ENCODE measurements around the gene MYBBP1A.

Gene MYBBP1A

DNA sequence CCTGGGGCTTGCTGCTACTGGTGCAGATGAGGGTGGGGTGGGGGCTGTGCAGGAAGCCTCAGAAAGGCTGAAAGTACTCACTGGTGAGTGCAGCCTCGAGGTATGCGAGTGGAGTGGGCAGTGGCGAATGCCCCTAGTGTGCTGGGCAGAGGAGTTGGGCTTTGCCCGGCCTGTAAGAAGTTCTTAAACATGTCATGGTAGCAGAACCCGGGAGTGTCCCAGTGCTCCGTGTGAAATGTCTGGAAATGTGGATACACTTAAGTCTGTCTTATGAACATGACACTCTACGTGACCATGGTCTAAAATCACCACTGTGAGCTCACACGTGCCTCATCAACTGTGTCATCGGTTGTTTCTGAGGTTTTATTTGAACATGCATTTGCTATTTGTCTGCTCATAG lies 30.9 kb upstream of the MYBBP1A start:
- H3K27me3 ChIP-seq, result peaks cover 31% of the 10 kb centered on the region
- no peaks in the 10 kb centered on the region for H3K36me3 ChIP-seq
- TF ChIP-seq, protein P1, sequence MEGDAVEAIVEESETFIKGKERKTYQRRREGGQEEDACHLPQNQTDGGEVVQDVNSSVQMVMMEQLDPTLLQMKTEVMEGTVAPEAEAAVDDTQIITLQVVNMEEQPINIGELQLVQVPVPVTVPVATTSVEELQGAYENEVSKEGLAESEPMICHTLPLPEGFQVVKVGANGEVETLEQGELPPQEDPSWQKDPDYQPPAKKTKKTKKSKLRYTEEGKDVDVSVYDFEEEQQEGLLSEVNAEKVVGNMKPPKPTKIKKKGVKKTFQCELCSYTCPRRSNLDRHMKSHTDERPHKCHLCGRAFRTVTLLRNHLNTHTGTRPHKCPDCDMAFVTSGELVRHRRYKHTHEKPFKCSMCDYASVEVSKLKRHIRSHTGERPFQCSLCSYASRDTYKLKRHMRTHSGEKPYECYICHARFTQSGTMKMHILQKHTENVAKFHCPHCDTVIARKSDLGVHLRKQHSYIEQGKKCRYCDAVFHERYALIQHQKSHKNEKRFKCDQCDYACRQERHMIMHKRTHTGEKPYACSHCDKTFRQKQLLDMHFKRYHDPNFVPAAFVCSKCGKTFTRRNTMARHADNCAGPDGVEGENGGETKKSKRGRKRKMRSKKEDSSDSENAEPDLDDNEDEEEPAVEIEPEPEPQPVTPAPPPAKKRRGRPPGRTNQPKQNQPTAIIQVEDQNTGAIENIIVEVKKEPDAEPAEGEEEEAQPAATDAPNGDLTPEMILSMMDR (IDR thresholded peaks at IDR 0.05; ENCODE audit: low read depth, low read length), result no peak
- DNase-seq, result no peak
- H3K4me1 ChIP-seq, result peaks cover 20% of the 10 kb centered on the region
- H3K9me3 ChIP-seq, result peaks cover 4% of the 10 kb centered on the region; the same call in 1 of the 2 replicates
- H3K4me3 ChIP-seq (ENCODE audit: low read depth, low read length), result no peak overlapping the region

DNA sequence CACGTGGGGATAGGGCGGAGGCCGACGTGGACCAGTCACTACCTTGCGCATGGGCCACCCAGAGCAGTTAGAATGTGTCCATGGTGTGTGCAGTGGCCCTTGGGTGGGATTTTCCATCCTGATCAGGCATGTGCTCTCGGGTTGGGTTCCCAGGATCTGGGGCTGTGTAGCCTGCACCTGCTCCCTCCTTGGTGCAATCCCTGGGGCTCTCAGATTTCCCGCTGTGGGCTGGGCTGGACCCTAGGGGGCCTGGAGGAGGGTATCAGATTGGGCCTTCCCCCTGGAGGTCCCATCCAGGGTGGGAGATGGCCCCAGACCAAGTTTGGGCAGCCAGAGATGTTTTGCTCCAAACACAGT lies 30.4 kb upstream of the MYBBP1A start:
- TF ChIP-seq, protein P1 (IDR thresholded peaks at IDR 0.05; ENCODE audit: low read depth, low read length), result no peak
- H3K4me3 ChIP-seq (ENCODE audit: low read depth, low read length), result no peak overlapping the region
- H3K9me3 ChIP-seq, result peaks cover 4% of the 10 kb centered on the region; the same call in 1 of the 2 replicates
- H3K36me3 ChIP-seq, result no peaks in the 10 kb centered on the region
- DNase-seq, result no peak
- peaks cover 27% of the 10 kb centered on the region for H3K27me3 ChIP-seq
- peaks cover 20% of the 10 kb centered on the region for H3K4me1 ChIP-seq

DNA sequence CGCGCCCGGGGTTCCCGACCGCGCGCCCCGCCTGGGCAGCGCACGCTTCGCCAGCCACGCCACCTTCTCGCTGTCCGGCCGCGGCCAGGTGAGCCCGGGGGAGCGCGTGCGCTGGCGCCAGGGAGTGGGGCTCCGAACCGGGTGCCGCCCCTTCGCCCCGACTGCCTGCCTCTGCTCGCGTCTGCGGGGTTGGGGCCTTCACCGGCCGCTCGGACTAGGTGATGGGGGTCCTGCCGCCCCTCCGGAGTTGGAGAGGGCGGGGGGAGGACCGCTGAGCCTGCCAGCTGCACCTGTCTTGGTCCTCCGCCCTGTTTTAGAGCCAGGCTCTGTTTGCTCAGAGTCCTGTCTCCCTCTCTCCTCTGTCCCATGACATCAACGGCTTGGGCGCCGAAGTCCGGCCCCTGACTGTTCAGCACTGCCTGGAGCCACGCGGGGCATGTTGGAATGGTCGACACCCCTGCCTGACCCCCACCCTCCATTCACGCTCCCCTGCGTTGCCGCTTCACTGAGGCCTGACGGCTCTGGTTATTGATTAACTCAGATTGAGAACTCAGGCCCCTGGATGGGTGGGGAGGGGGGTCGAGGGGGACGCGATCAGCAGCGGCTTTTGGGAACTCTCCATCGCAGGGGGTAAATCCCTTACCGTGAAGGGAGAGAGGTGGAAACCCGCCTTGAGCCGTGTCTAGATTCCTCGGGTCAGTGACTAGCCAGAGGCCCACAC lies 29.9 kb upstream of the MYBBP1A start:
- peaks cover 20% of the 10 kb centered on the region for H3K4me1 ChIP-seq
- DNase-seq, result no peak

DNA sequence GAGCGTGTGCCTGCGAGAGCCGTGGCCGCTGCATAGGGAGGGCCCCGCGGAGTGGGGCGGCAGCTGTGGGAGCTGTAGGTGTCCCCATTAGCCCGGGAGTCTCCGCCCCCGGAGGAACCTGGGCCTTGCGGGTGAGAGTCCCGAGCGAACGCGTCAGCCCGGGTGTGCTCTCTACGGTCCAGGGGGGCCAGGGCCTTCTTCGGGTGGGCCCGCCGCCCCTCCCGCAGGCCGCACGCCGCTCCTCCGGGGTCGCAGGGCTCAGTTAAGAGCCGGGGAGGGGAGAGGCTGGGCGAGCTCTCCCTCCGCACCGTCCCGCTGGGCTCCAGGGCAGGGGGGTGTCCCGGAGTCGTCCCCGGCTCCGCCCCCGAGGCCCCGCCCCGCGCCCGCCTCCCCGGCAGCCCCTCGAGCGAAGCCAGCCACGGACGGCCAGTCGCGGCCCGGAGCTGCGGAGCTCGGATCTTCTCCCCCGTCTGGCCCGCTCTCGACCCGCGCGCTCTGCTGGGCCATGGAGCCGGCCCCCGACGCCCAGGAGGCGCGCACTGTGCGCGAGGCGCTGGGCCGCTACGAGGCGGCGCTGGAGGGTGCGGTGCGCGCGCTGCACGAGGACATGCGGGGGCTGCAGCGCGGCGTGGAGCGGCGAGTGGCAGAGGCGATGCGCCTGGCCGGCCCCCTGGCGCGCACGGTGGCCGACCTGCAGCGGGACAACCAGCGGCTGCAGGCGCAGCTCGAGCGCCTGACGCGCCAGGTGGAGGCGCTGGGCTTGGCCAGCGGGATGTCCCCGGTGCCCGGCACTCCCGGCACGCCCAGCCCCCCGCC lies 29.1 kb upstream of the MYBBP1A start, which contains the start of gene SMTNL2:
Gene SMTNL2 (plus strand): TSS at position 429 of the 816 bp plus-strand sequence. CDS start 77 bp downstream, at position 506.
- peaks cover 20% of the 10 kb centered on the region for H3K4me1 ChIP-seq
- TF ChIP-seq, protein P1 (IDR thresholded peaks at IDR 0.05; ENCODE audit: low read depth, low read length), result no peak
- peaks cover 4% of the 10 kb centered on the region; the same call in 1 of the 2 replicates for H3K9me3 ChIP-seq
- H3K4me3 ChIP-seq (ENCODE audit: low read depth, low read length), result no peak within 1 kb of the TSS
- H3K36me3 ChIP-seq, result no peaks in the 10 kb centered on the region
- no peak for DNase-seq
- H3K27me3 ChIP-seq, result peaks cover 21% of the 10 kb centered on the region

More for the DNA sequence above, 29.9 kb upstream of the MYBBP1A start:
- H3K4me3 ChIP-seq (ENCODE audit: low read depth, low read length), result no peak overlapping the region
- peaks cover 4% of the 10 kb centered on the region; the same call in 1 of the 2 replicates for H3K9me3 ChIP-seq
- H3K36me3 ChIP-seq, result no peaks in the 10 kb centered on the region
- TF ChIP-seq, protein P1 (IDR thresholded peaks at IDR 0.05; ENCODE audit: low read depth, low read length), result no peak
- H3K27me3 ChIP-seq, result peaks cover 22% of the 10 kb centered on the region

DNA sequence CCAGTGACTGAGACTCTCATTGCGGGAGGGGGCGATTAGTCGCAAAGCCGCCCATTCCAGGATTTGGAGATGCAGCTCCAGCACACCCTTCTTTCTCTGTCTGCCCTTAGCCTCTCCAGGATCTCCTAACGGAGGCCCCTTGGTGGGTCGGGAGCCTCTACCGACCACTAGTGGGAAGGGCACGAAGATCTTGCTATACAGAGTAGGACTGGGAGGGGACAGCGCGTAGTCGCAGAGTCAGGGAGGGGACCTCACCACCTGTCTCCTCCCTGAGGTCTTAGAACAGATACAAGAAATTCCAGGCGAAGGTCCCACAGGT lies 28.6 kb upstream of the MYBBP1A start:
- H3K4me1 ChIP-seq, result peaks cover 19% of the 10 kb centered on the region
- peaks cover 17% of the 10 kb centered on the region for H3K27me3 ChIP-seq
- H3K36me3 ChIP-seq, result no peaks in the 10 kb centered on the region
- H3K9me3 ChIP-seq, result peaks cover 4% of the 10 kb centered on the region; the same call in 1 of the 2 replicates
- no peak for DNase-seq
- H3K4me3 ChIP-seq (ENCODE audit: low read depth, low read length), result no peak overlapping the region
- TF ChIP-seq, protein P1 (IDR thresholded peaks at IDR 0.05; ENCODE audit: low read depth, low read length), result peak; percentile 35
